ENCODE measurements around the gene SPECC1L. TPM values are rescaled to one million over a fixed set of nuclear protein-coding genes. Genes with fewer than 3 reads are reported as not detected.

Gene SPECC1L
- total and polyA plus RNA-seq, 2 experiments from 2014 or later: 21.1 to 34.0 TPM

DNA sequence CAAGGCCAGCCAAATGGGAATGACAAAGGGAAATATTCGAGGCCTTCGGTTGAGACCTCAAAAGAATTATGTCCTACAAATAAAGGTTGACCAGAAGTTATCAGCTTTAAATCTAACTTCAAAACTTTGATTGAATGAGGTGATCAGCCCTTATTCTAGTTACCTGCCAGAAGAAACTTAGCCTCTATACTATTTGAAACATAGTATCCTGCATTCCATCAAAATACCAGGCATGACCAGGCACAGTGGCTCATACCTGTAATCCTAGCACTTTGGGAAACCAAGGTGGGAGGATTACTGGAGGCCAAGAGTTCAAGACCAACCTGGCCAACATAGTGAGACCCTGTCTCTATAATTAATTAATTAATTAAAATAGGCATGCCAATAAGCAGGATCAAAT, 112.4 kb downstream of the SPECC1L start:
- 92 to 99% methylated on average over 2 of the region's 2 CpGs for WGBS, 2 experiments (ENCODE audit: low coverage in 1 of 2, low lambda C conversion rate in 2 of 2, missing lambda C conversion rate in 2 of 2)
- in situ Hi-C loops (cut with MboI): no loop called here
- no peak for DNase-seq
- peaks cover 12% of the 10 kb centered on the region for H3K4me1 ChIP-seq (ENCODE audit: insufficient read depth)
- no peaks in the 10 kb centered on the region for H3K27me3 ChIP-seq (replicated peaks; ENCODE audit: insufficient read depth)
- H3F3A ChIP-seq (ENCODE audit: insufficient read depth): peaks cover 24% of the 10 kb centered on the region
- peaks cover 10% of the 10 kb centered on the region; the same call in 1 of the 2 replicates for H3K36me3 ChIP-seq (ENCODE audit: low read depth)
- no peak overlapping the region for H3K4me2 ChIP-seq (ENCODE audit: unreplicated experiment)
- no peaks in the 10 kb centered on the region for H4K20me1 ChIP-seq (ENCODE audit: insufficient read depth)
- H2AFZ ChIP-seq: no peak overlapping the region
- H3K4me3 ChIP-seq: no peak overlapping the region
- no peaks in the 10 kb centered on the region for H3K9me2 ChIP-seq (ENCODE audit: insufficient read depth)
- H3K9ac ChIP-seq: no peak overlapping the region
- no peaks in the 10 kb centered on the region for H3K79me2 ChIP-seq (ENCODE audit: insufficient read depth)
- H3K9me3 ChIP-seq (ENCODE audit: low read depth): no peaks in the 10 kb centered on the region
- TF ChIP-seq EZH2phosphoT487 (IDR thresholded peaks at IDR 0.05; ENCODE audit: insufficient read depth, low read depth) (no peak), EZH2 (IDR thresholded peaks at IDR 0.05; ENCODE audit: insufficient read depth, poor library complexity, severe bottlenecking) (no peak)
- no peak overlapping the region for H3K27ac ChIP-seq

DNA sequence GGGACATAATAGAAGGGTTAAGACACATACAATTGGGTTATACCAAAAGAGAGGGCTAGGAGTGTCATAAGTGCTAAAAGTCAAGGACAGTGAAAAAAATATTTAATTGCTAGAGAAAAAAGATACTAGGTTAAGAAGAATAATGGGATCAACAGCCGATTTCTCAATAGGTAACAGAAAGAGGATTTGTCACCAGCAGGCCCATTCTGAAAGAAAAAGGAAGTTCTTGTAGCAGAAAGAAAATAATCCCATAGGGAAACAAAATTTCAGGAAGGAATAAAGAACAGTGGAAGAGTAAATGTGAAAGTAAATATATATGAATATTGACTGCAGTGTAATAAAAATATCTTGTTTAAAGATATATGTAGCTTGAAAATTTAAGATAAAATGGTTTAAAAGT, 113.5 kb downstream of the SPECC1L start:
- TF ChIP-seq EZH2 (IDR thresholded peaks at IDR 0.05; ENCODE audit: insufficient read depth, poor library complexity, severe bottlenecking) (no peak), EZH2phosphoT487 (IDR thresholded peaks at IDR 0.05; ENCODE audit: insufficient read depth, low read depth) (no peak)
- 92 to 100% methylated on average over 1 of the region's 1 CpG for WGBS, 2 experiments (ENCODE audit: low coverage in 1 of 2, low lambda C conversion rate in 2 of 2, missing lambda C conversion rate in 2 of 2)
- H3K9ac ChIP-seq: no peak overlapping the region
- H4K20me1 ChIP-seq (ENCODE audit: insufficient read depth): no peaks in the 10 kb centered on the region
- H3F3A ChIP-seq (ENCODE audit: insufficient read depth): peaks cover 20% of the 10 kb centered on the region
- no peak overlapping the region for H3K4me2 ChIP-seq (ENCODE audit: unreplicated experiment)
- H3K27ac ChIP-seq: no peak overlapping the region
- no peak for DNase-seq
- H3K9me2 ChIP-seq (ENCODE audit: insufficient read depth): no peaks in the 10 kb centered on the region
- peaks cover 10% of the 10 kb centered on the region for H3K4me1 ChIP-seq (ENCODE audit: insufficient read depth)
- peaks cover 10% of the 10 kb centered on the region; the same call in 1 of the 2 replicates for H3K36me3 ChIP-seq (ENCODE audit: low read depth)
- in situ Hi-C loops (cut with MboI): no loop called here
- no peaks in the 10 kb centered on the region for H3K9me3 ChIP-seq (ENCODE audit: low read depth)
- H3K4me3 ChIP-seq: no peak overlapping the region
- H3K27me3 ChIP-seq (replicated peaks; ENCODE audit: insufficient read depth): no peaks in the 10 kb centered on the region
- no peaks in the 10 kb centered on the region for H3K79me2 ChIP-seq (ENCODE audit: insufficient read depth)
- H2AFZ ChIP-seq: no peak overlapping the region

DNA sequence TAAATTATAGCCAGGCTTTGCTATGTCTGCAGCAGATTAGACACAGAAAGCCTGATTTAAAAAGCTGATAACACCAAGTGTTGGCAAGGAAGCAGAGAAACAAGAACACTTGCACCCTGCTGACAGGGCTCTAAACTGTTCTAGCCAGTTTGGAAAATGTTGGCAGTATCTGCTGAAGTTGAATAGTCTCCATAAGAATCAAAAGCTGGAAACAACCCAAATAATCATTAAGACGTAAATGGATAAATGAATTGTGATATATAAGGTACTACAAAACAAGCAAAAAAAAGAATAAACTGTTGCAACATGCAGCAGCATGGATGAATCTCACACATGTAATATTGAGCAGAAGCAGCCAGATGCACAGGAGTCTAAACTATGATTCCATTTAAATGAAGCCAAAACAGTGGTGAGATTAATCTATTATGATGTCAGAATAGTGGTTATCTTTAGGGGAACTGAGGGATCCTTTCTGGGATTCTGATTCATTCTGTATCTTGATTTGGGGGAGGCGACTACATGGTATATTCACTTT, 116.4 kb downstream of the SPECC1L start:
- Histone ChIP-seq H3K9me2 (ENCODE audit: insufficient read depth) (no peaks in the 10 kb centered on the region), H3K9me3 (ENCODE audit: low read depth) (no peaks in the 10 kb centered on the region), H3K4me3 (no peak overlapping the region), H3K9ac (no peak overlapping the region), H3K4me2 (ENCODE audit: unreplicated experiment) (no peak overlapping the region), H2AFZ (no peak overlapping the region), H3K27ac (no peak overlapping the region), H4K20me1 (ENCODE audit: insufficient read depth) (no peaks in the 10 kb centered on the region), H3K36me3 (ENCODE audit: low read depth) (no peaks in the 10 kb centered on the region), H3F3A (ENCODE audit: insufficient read depth) (peaks cover 33% of the 10 kb centered on the region), H3K4me1 (ENCODE audit: insufficient read depth) (peaks cover 23% of the 10 kb centered on the region), H3K27me3 (replicated peaks; ENCODE audit: insufficient read depth) (no peaks in the 10 kb centered on the region), H3K79me2 (ENCODE audit: insufficient read depth) (no peaks in the 10 kb centered on the region)
- DNase-seq: no peak
- in situ Hi-C loops (cut with MboI): no loop called here
- TF ChIP-seq EZH2 (IDR thresholded peaks at IDR 0.05; ENCODE audit: insufficient read depth, poor library complexity, severe bottlenecking) (no peak), EZH2phosphoT487 (IDR thresholded peaks at IDR 0.05; ENCODE audit: insufficient read depth, low read depth) (no peak)
- 78 to 79% methylated on average over 2 of the region's 2 CpGs for WGBS, 2 experiments (ENCODE audit: low coverage in 1 of 2, low lambda C conversion rate in 2 of 2, missing lambda C conversion rate in 2 of 2)

DNA sequence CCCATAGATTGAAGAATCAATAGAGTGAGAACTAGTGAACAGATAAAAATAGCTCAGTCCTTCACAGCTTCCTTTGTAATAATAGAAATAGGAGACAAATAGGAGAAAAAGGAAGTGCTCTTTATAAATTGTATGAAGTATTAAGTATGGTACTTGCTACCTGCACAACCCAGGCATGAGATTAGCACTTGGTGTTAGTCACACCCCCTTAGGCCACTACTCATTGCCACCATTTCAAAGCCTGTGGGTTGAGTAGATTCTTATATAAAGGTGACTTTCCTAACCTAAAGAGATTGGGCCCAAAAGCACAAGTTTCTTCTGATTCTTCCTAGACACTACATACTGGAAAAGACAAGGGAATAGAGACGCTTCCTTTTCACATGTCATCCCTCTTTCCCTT, 119.0 kb downstream of the SPECC1L start:
- H3K9me3 ChIP-seq (ENCODE audit: low read depth): no peaks in the 10 kb centered on the region
- no peak overlapping the region for H2AFZ ChIP-seq
- H3K4me3 ChIP-seq: no peak overlapping the region
- 79 to 82% methylated on average over 1 of the region's 1 CpG for WGBS, 2 experiments (ENCODE audit: low coverage in 1 of 2, low lambda C conversion rate in 2 of 2, missing lambda C conversion rate in 2 of 2)
- H3K9me2 ChIP-seq (ENCODE audit: insufficient read depth): no peaks in the 10 kb centered on the region
- H3K27me3 ChIP-seq (replicated peaks; ENCODE audit: insufficient read depth): no peaks in the 10 kb centered on the region
- no peak overlapping the region for H3K9ac ChIP-seq
- no peaks in the 10 kb centered on the region for H3K36me3 ChIP-seq (ENCODE audit: low read depth)
- no peak for TF ChIP-seq EZH2 (IDR thresholded peaks at IDR 0.05; ENCODE audit: insufficient read depth, poor library complexity, severe bottlenecking)
- TF ChIP-seq EZH2phosphoT487 (IDR thresholded peaks at IDR 0.05; ENCODE audit: insufficient read depth, low read depth): no peak
- no peaks in the 10 kb centered on the region for H4K20me1 ChIP-seq (ENCODE audit: insufficient read depth)
- peaks cover 53% of the 10 kb centered on the region for H3F3A ChIP-seq (ENCODE audit: insufficient read depth)
- no peak for DNase-seq
- in situ Hi-C loops (cut with MboI): no loop called here
- no peak overlapping the region for H3K4me2 ChIP-seq (ENCODE audit: unreplicated experiment)
- 0 out of 2 replicates have a peak overlapping the region, but pooled peaks have one; percentile 10 for H3K27ac ChIP-seq
- peaks cover 2% of the 10 kb centered on the region; the same call in 1 of the 2 replicates for H3K79me2 ChIP-seq (ENCODE audit: insufficient read depth)
- peaks cover 34% of the 10 kb centered on the region for H3K4me1 ChIP-seq (ENCODE audit: insufficient read depth)

Data from GM23248 (cell line).